Activated CD8-positive, alpha-beta memory T cell treated with anti-CD3 and anti-CD28 coated beads for 48 hours (primary cell): ENCODE measurements around the gene HMGB2.

Source experiments
- DNase-seq, 3 experiments: peaks; one replicate each; pipeline ENCODE4 v3.0.0-alpha.2; 2020; ENCODE audit warnings: low read depth in 2 of 3, low spot score in 2 of 3

Gene HMGB2

DNA sequence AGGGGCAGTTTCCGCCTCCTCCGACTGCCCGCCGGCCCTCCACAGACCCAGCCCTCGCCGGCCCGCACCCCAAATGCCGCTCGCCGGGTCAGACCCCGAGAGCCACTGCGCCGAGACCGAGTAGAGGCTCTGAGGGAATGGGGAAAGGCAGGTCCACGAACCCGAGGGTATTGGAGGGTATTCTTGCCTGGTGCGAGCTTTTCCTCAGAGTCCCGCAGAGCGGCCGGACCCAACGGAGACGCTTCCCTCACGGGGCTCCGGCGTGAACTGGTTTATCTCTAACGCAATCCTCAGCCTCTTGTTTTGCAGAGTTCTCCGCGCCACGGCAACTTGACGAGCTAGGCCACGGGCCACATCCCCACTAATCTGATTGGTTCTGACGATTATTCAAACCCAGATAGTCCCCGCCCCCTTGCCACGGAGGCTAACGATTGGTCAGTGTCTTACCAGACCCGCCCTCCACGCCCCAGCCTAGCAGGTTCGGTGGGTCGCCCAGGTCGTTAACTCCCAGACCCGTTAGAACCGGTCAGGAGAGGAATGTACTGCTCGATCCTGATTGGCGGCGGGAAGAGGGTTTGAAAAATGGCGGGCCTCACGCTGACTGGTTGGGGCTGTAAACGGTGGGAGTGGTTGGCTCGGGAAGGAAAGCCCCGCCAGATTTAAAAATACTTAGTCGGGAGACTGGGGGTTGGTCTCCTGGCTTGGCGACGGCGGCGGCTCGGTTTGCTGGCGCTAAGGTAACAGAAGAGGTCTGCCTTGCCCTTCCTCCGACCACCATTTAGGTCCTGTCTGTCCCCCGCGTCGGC lies at the start of gene HMGB2:
Gene HMGB2 (minus strand): TSS at position 274 of the 806 bp plus-strand sequence. CDS start 709 bp downstream, outside the sequence.
- DNase-seq, result peak; percentile 97 to 98 (median 97)

DNA sequence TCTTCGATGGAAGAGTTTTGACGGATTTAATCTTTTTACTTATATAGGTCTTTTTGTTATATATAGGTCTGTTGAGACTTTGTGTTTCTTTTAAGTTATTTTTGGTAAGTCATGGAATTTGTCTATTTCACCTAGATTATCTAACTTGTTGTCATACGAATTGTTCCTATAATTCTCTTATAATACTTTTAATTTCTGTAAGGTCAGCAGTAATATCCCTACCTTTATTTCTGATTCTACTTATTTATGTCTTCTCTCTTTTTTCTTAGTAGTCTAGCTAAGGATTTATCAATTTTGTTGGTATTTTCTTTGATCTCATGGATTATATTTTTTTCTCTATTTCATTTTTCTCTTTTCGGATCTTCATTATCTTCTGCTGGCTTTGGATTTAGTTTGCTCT lies 48.2 kb upstream of the HMGB2 start:
- DNase-seq, result no peak

DNA sequence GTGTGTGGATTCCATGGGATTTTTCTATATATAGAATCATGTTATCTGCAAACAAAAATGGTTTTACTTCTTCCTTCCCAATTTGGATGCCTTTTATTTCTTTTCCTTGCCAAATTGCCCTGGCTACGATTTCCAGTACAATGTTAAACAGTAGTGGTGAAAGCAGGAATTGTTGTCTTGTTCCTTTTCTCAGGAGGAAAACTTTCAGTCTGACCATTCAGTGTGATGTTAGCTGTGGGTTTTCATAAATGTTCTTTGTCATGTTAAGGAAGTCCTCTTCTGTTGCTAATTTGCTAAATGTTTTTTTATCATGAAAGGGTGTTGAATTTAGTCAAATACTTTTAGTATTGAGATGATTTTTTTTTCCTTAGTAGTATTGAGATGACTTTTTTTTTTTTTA lies 47.5 kb upstream of the HMGB2 start:
- no peak for DNase-seq

DNA sequence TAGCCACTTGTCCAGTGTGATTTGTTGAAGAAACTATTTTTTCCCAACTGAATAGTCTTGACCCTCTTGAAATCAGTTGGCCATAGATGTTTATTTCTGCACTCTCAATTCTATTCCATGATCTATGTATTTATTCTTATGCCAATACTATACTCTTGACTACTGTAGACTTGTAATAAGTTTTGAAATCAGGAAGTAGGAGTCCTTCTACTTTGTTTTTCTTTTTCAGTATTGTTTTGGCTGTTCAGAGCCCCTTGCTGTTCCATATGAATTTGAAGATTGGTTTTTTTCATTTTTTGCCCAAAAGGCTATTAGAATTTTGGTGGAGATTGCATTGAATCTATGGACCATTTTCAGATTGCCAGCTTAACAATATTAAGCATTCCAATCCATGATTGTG lies 46.8 kb upstream of the HMGB2 start:
- DNase-seq, result no peak

DNA sequence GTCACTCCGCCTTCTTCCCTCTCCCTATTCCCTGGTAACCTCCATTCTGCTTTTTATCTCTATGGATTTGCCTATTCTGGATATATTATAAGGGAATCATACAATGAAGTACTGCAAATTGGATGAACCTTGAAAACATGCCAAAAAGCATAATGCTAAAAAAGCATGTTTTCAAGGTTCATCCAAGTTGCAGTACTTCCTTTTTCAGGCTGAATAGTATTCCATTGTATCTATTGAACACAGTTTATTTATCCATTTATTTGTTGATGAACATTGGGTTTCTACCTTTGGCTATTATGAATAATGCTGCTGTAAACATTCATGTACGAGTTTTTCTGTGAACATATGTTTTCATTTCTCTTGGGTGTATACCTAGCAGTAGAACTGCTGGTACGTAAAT lies 45.8 kb upstream of the HMGB2 start:
- no peak for DNase-seq

DNA sequence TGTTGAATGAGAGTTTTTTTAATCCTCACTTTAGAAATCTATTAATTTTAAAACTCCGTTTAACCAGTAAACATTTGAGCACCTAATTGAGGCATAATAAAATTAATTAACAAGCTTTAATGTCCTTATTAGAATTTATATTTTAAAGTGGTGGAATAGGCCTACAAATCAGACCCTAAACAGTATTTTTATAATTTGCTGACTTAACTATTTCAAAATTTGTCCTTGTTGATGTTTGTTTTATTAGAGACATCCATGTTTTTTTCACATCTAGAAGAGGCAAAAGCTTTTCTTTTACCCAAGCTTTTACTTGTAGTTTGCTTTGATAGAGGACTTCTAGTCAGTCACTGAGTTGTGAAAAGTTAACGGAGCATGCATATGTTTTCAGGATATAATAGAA lies 40.4 kb upstream of the HMGB2 start:
- no peak for DNase-seq

DNA sequence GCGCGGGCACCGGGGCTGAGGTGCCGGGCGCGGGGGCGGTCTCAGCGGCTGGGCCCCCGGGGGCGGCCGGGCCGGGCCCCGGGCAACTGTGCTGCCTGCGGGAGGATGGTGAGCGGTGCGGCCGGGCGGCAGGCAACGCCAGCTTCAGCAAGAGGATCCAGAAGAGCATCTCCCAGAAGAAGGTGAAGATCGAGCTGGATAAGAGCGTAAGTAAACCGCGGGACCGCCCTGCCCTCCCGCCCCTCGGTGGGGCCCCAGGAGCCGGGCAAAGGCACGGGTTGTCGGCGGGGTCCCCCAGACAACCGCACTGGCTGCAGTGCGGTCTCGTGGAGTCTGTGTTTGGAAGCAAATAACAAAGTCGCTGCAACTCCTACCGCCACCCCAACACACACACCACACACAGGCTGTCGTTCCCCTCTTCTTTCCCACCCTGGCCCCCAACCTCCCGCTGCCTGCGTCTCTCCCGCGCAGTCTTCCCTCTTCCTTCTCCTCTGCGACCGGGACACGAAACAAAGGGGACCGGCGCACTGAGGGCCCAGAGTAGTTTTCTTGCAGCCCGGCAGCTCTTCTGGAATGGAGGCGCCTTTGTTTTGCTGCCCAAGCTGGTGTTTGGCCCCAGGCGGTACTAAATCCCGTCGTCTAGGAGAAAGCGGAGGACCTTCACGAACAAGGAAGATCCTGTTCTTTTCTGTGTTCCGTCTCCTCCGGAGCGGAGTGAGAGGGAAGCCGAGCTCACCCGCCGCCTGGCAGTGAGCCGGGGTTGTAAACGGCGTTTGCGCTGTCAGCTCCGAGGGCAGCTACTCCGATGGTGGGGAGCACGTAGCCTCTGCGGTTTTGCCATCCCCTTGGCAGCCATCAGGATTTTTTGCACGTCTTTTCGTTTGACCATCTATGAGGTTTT lies 37.4 kb upstream of the HMGB2 start:
- DNase-seq, result peak; percentile 1 to 22 (median 7)

DNA sequence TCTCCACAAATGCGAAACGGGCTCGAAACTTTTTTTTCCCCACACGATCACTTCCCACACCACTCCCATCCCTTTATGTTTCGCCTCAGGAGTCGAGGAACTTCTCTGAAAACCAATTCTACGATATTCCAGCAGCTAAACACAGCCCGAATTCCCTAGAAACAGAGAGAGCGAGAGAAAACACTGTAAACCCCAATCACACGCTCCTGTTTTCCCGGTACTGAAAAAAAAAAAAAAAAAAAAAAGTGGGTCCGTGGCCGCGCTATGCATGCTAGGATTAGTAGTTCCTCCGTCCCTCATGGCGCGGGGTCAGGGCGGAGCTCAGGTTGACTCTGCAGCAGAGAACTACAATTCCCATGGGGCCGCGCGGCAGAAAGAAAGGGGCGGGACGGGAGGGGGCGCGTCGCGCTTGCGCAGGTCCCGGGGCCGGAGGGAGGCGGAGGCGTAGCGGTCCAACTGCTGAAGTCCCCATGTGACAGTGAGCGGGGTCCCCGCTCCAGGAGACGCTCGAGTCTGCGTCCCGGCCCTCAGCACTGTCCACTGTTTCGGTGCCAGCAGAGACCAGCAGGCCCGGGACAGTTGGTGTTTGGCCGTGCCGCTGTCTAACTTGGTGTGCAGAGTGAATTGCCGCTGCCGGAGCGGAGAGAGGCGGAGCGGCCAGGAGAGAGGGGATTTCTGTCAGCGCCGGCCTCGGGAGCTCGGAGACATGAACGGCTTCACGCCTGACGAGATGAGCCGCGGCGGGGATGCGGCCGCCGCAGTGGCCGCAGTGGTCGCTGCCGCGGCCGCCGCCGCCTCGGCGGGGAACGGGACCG lies 36.5 kb upstream of the HMGB2 start, which contains the start of gene SAP30:
Gene SAP30 (plus strand): TSS at position 478 of the 815 bp plus-strand sequence. CDS start 229 bp downstream, at position 707.
- peak; percentile 80 to 92 (median 89) for DNase-seq

DNA sequence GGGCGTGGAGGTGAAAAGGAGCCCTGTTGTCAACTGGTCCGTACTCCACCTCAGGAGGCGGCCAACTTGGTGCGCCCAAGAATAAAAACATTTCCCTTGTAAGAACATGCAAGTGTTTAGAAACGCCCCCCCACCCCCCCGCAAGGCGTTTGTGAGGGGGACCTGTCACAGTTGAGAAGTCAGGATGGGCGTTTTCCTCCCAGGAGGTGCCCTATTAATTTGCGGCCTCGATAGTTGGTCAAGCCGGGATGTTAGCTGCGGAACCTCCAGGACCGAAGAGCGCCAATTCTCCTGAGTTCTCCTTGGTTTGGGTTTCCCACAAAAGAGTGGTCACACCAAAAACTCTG lies 35.9 kb upstream of the HMGB2 start:
- DNase-seq, result peak in 1 of 3 experiments; percentile 20

DNA sequence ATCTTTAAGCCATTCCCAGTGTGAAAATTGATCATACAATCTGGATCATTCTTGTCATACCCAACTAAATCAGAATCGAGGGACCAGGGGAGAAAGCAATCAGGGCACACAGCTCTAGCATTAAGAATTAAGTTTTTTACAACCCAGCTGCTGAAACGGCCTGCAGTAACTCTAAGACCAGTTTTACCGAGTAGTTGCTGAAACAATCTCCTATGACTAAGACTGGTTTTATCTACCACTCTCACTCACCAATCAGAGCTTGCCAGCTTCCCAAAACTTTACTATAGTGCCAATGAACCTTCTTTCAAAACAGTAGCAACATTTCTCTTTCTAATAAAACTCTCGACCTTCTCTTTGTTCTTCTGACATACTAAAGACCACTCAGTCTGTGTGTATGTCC lies 33.8 kb upstream of the HMGB2 start:
- DNase-seq, result no peak

DNA sequence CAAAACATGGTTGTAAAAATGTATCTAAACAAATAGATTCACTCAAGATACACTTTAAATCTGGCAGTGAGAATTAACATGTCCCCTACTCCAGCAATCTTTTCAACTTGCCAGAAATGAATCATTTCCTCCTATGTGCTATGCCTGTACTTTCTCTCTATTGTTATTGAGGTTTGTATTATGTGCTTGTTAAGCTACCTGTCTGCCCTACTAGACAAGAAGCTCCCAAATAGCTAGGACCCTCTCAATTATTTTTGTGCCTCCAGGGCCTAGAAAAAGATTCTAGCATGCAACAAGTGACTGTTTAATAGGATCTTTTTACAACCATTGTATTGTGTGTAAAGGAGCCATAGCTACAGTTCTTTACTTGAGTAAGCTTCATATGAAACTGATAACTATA lies 33.1 kb upstream of the HMGB2 start:
- no peak for DNase-seq

DNA sequence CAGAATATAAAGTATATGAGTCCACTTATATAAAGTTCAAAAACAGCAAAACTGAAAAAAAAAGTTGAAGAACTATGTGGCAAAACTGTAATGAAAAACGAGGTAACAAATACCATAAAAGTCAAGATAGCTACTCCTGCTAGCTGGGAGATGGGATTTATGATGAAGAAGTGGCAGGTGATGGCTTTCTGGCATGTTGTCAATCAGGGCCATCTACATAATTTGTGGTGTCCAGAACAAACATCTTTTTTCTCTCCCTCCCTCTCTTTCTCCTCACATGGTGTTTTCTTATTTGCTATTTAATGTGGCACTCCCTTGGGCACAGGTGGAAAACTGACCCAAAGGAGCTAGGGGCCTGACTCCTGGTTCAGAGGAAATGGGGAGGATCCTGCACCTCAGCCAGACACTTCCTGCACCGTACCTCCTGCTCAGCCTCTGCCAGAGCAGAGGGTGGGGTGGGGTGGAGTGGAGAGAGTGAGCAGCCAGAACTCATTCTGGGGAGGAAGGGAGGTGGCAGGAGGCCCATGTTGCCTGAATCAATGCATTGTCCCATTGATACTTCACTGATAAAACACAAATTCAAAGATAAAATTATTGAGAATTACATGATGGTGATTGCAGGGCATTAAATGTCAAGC lies 31.3 kb upstream of the HMGB2 start:
- DNase-seq, result no peak

DNA sequence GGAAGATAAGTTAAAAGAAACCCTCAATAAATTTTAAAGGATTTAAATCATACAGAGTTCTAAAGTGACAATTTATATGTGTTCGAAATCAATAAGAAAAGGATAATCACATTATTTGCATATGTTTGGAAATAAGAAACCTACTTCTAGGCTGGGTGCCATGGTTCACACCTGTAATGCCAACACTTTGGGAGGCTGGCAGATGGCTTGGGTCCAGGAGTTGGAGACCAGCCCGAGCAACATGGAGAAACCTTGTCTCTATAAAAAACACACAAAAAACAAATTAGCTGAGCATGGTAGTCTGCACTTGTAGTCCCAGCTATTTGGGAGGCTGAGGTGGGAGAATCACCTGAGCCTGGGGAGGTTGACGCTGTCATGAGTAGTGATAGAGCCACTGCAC lies 28.5 kb upstream of the HMGB2 start:
- no peak for DNase-seq

DNA sequence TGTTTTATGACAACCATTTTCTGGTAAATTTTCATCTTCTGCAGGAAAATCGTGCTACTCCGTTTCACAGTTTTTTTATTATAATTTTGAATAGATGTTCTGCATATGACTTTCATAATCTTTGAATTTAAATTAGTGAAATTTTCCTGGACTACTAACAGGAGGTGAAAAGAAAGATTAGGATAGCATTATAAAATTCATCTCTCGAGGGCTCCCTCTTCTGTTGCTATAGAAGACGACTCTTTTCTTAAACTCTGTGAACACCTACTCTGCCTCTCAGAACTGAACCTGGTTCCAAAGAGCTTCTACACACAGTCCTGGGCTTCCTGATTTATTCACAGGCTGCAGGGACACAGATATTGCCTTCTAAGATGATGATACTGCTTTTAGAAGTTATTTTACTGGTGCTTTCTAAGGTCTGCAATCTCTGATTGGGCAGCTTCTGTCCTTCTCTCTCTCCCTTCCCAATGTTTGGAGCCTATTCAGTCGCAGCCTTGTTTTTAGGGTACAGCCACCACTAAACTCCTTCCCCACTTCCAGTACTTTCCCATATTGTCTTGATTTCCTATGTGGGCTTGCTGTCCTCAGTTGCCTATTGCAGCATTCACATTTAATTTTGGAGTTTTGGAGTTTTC lies 26.5 kb upstream of the HMGB2 start:
- DNase-seq, result no peak

DNA sequence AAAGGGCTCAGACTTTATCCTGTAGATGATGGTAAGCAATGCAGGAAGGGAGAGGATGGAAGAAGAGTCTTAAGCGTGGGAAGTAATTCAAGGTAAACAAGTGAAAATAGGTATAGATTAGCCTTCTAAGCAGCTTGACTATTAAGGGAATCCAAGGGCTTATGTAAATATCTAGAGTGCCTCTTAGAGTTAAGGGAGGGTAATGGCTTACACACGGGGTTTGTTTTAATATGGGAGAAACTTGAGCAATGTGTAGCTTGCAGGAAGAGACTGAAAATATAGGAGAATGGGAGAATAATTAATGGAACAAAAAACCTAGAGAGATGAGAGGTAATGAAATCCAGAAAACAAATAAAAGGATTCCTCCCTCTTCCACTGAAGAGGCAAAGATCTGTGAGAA lies 23.8 kb upstream of the HMGB2 start:
- no peak for DNase-seq

DNA sequence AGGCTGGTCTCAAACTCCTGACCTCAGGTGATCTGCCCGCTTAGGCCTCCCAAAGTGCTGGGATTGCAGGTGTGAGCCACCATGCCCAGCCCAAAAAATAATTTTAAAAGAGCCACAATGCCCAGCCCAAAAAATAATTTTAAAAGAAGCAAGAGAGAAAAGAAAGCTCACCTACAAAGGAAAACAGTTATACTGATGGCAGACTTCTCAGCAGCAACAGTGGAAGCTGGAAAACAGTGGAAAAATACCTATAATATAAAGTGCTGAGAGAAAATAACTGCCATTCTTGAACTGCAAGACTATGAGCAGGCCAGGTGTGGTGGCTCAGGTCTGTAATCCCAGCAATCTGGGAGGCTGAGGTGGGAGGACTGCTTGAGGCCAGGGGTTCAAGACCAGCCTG lies 13.3 kb upstream of the HMGB2 start:
- no peak for DNase-seq

DNA sequence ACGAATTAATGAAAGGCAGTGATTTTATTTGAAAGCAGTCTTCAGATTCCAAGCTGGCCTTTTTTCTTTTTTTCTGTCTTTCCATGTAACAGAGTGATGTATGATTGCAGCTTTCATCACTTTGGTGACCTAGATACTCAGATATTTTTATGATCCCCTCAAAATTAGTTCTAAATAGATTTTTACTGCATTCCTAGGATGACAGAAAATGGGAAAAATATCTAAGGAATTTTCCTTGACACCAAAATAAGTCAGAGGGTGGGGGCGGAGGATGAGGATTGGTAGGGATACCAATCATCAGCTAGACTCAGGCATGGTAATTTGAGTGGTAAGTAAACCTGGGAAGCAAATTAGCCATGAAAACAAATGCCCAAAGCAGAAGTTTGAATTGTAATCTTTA lies 11.9 kb upstream of the HMGB2 start:
- no peak for DNase-seq

DNA sequence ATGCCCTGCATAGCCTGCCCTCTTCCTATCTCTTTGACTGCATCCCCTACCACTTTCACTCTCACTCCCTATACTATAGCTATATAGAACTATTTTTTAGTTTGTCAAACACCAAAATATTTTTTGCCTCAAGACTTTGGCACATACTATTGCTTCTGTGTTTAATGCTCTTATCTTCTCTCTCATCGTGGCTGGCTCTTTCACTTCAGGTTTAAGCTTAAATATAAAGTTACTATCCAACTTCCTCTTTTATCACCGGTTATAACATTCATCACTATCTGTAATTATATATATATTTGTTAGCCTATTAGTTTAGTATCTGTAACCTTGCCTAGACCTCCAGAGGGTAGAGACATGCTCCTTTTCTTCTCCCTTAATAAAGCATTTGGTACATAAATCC lies 11.5 kb upstream of the HMGB2 start:
- no peak for DNase-seq

DNA sequence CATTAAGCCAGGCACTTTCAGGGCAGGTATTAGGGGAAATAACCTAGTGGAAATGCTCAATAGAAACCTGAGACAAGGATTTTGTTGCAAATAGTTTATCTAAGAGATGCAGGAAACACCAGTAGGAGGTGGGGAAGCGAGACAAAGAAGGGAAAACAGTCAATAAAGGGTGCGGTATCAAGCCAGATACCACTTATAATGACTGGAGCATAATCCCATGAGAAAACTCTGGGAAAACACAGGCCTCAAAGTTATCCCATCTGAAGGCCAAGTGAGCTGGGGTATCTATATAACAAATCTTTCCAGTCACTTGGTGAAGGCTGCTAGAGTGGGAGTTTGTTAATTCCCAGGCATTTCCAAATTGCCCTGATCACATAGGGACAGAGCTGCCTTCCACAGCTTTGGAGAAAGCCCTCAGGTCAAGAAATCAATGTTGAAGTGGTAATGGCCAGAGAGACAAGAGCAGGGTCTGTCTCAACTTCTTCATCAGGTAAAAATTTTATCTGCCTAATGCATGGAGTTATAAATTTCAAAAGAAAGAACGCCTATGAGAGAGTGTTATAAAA lies 9.8 kb upstream of the HMGB2 start:
- DNase-seq, result no peak

DNA sequence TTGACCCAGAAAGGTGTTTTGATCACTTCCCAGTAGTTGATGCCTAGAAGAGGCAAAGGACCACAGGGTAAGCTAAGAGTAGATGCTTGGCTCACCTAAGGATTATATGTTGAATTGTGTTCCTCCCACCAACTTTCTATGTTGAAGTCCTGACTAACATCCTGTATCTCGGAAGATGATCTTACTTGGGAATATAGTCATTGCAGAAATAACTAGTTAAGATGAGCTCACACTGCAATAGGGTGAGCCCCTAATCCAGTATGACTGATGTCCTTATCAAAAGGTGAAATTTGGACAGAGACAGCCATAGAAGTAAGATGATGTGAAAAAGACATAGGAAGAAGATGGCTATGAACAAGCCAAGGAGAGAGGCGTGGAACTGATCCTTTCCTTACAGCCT lies 3.3 kb upstream of the HMGB2 start:
- DNase-seq, result no peak
